B cell (primary cell): ENCODE data around the gene TOLLIP. TPM values are rescaled to one million over a fixed set of nuclear protein-coding genes. Genes with fewer than 3 reads are reported as not detected.

Source experiments
- ATAC-seq: fragments of 200-7000 bp; cut with Tn5 transposase; one replicate; pipeline ENCODE4 v1.10.0; 2021; ENCODE audit warnings: low read depth, mild to moderate bottlenecking, moderate number of reproducible peaks, moderate library complexity
- CTCF ChIA-PET: fragments of 350-600 bp; sonication (Branson Sonifier 250); formaldehyde crosslinking; loops from one replicate; lab custom pipeline; 2021; ENCODE audit warnings: antibody characterized with exemption, inconsistent platforms; lab: Charles Lee
- POLR2A ChIA-PET: fragments of 350-600 bp; sonication (Branson Sonifier 250); formaldehyde crosslinking; loops from one replicate; lab custom pipeline; 2021; ENCODE audit warnings: antibody characterized with exemption; lab: Charles Lee
- DNase-seq: peaks from one replicate; pipeline ENCODE4 v3.0.0; 2013
- H2AFZ ChIP-seq: 2 replicates; pipeline ENCODE4 v1.6.1; 2012; ENCODE audit warnings: mild to moderate bottlenecking, low read depth, low read length; ENCODE audit not compliant: insufficient read depth, poor library complexity, severe bottlenecking
- H3K27ac ChIP-seq, 2 donors: 1 replicate in 1 of 2; 2 replicates in 1 of 2; pipeline ENCODE4 v1.5.1; 2012 to 2013; ENCODE audit warnings: low read length in 2 of 2, mild to moderate bottlenecking in 2 of 2, moderate library complexity in 1 of 2
- H3K27me3 ChIP-seq, 4 experiments: fragments of 200-600 bp in 1 of 4; sonication (generic) in 1 of 4; replicated peaks in 1 of 4; 1 replicate in 2 of 4; 2 replicates in 2 of 4; pipeline versions ENCODE4 v1.6.1 to v1.7.0; 2013 to 2016; ENCODE audit warnings: low read length in 3 of 4, mild to moderate bottlenecking in 2 of 4, mixed read lengths in 1 of 4, moderate library complexity in 1 of 4; ENCODE audit not compliant: insufficient read depth in 4 of 4, control insufficient read depth in 3 of 4; ENCODE audit errors: control extremely low read depth in 1 of 4
- H3K36me3 ChIP-seq, 2 experiments: replicated peaks in 1 of 2; 1 replicate in 1 of 2; 2 replicates in 1 of 2; pipeline versions ENCODE4 v1.6.1 to v1.7.1; 2013; ENCODE audit warnings: low read length in 1 of 2; ENCODE audit not compliant: insufficient read depth in 2 of 2, control insufficient read depth in 1 of 2; ENCODE audit errors: control extremely low read depth in 1 of 2, extremely low read depth in 1 of 2
- H3K4me1 ChIP-seq, 2 donors: fragments of 200-600 bp in 1 of 2; sonication (generic) in 1 of 2; 1 replicate in 1 of 2; 2 replicates in 1 of 2; pipeline versions ENCODE4 v1.5.1 to v1.6.1; 2013 to 2017; ENCODE audit warnings: low read length in 2 of 2; ENCODE audit not compliant: control insufficient read depth in 2 of 2, insufficient read depth in 2 of 2
- H3K4me2 ChIP-seq: replicated peaks from 2 replicates; pipeline ENCODE3; 2012; ENCODE audit warnings: mild to moderate bottlenecking, low read depth, low read length; ENCODE audit not compliant: poor library complexity, severe bottlenecking
- H3K4me3 ChIP-seq, 5 experiments: fragments of 200-600 bp in 1 of 5; sonication (generic) in 1 of 5; 1 replicate in 3 of 5; 2 replicates in 2 of 5; pipeline versions ENCODE4 v1.5.1 to v1.7.0; 2011 to 2016; ENCODE audit warnings: low read length in 4 of 5, mild to moderate bottlenecking in 4 of 5, low read depth in 2 of 5, control low read depth in 1 of 5, moderate library complexity in 1 of 5; ENCODE audit not compliant: insufficient read depth in 1 of 5; ENCODE audit errors: control extremely low read depth in 1 of 5, extremely low read depth in 1 of 5
- H3K79me2 ChIP-seq: fragments of 200-600 bp; sonication (generic); one replicate; pipeline ENCODE4 v1.6.0; 2016; ENCODE audit warnings: low read length; ENCODE audit not compliant: control insufficient read depth, insufficient read depth
- H3K9ac ChIP-seq: fragments of 200-600 bp; sonication (generic); 2 replicates; pipeline ENCODE4 v1.6.1; 2017; ENCODE audit warnings: mild to moderate bottlenecking, low read length, moderate library complexity
- H3K9me3 ChIP-seq, 3 donors: one replicate each; pipeline versions ENCODE4 v1.6.1 to v1.7.1; 2013; ENCODE audit warnings: low read length in 2 of 3; ENCODE audit not compliant: control insufficient read depth in 2 of 3, insufficient read depth in 1 of 3; ENCODE audit errors: control extremely low read depth in 1 of 3
- H4K20me1 ChIP-seq: 2 replicates; pipeline ENCODE4 v1.6.0; 2012; ENCODE audit warnings: mild to moderate bottlenecking, low read length; ENCODE audit not compliant: insufficient read depth, control insufficient read depth, poor library complexity, severe bottlenecking
- H3K27ac Mint-ChIP-seq: one replicate; pipeline ENCODE4 v1.8.0; 2021; ENCODE audit warnings: mixed read lengths
- H3K27me3 Mint-ChIP-seq: one replicate; pipeline ENCODE4 v1.8.0; 2021; ENCODE audit warnings: mixed read lengths
- H3K4me1 Mint-ChIP-seq: one replicate; pipeline ENCODE4 v1.8.0; 2021; ENCODE audit warnings: mixed read lengths
- H3K4me3 Mint-ChIP-seq: one replicate; pipeline ENCODE4 v1.8.0; 2021; ENCODE audit warnings: mixed read lengths
- H3K9me3 Mint-ChIP-seq: one replicate; pipeline ENCODE4 v1.8.0; 2022; ENCODE audit warnings: mixed read lengths; ENCODE audit not compliant: insufficient read depth
- EZH2 ChIP-seq: IDR thresholded peaks from 2 replicates; pipeline ENCODE4 v1.6.1; 2012; ENCODE audit warnings: borderline replicate concordance, low read depth, mild to moderate bottlenecking, moderate library complexity, low read length; ENCODE audit not compliant: insufficient read depth, poor library complexity, severe bottlenecking
- WGBS: methylation state at CpG from one replicate; pipeline ENCODE4 v1.1.5; 2013; ENCODE audit warnings: missing lambda C conversion rate; ENCODE audit not compliant: insufficient coverage; 5-methylcytosine and 5-hydroxymethylcytosine counted together
- intact Hi-C: fragments of 100-400 bp; cut with micrococcal nuclease; formaldehyde crosslinking; loops from one replicate; pipeline ENCODE4 v1.10.0; 2022
- polyA plus RNA-seq: library from polyadenylated mRNA; depleted of rRNA; stranded (reverse); fragments of >200 nt; gene quantifications from 2 replicates; pipeline ENCODE4 v1.2.3, GENCODE V29; 2012
- total RNA-seq, 2 donors: library from RNA; stranded (reverse); fragments of 120-200 nt in 1 of 2; gene quantifications; 1 replicate in 1 of 2; 2 replicates in 1 of 2; pipeline versions ENCODE4 v1.2.3 to v1.2.4, GENCODE V29; 2013 to 2022
- TF ChIP-seq, protein P1 (sequence below): fragments of 200-600 bp; IDR thresholded peaks from one replicate; pipeline ENCODE4 v1.8.0; 2022; ENCODE audit warnings: antibody characterized with exemption, mild to moderate bottlenecking

Gene TOLLIP
- total and polyA plus RNA-seq, 2 donors (not counting 1 experiment from before 2014, with no cell fraction given) = 34.7 to 52.5 TPM

DNA sequence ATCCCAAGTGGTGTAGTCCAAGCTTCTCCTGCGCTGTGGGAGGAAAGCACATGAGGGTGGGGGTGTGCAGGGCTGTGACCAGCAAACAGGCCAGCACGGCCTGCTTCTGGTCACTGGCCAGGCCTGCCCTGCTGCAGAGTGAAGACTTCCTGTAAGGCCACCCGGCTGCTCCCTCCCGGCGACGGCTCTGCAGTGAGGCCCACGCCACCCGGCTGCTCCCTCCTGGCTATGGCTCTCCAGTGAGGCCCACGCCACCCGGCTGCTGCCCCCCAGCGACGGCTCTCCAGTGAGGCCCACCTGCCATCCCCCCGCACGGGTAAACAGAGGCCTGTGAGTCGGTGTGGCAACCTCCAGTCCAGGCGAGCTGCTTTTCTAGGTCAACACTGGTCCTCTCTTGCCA is 48.9 kb upstream of the TOLLIP start:
- Histone ChIP-seq H3K4me3 (no peak overlapping the region), H4K20me1 (no peaks in the 10 kb centered on the region), H3K4me2 (no peak overlapping the region), H3K27me3 (peaks cover 0 to 6% (median 0%) of the 10 kb centered on the region in 4 experiments), H3K79me2 (no peaks in the 10 kb centered on the region), H2AFZ (no peak overlapping the region), H3K9ac (no peak overlapping the region), H3K9me3 (peaks cover 0 to 8% (median 0%) of the 10 kb centered on the region in 3 donors), H3K27ac (no peak overlapping the region), H3K36me3 (no peaks in the 10 kb centered on the region), H3K4me1 (no peaks in the 10 kb centered on the region)
- no peak overlapping the region for H3K27ac Mint-ChIP-seq
- intact Hi-C loops = no loop called here
- peaks cover 8% of the 10 kb centered on the region for H3K27me3 Mint-ChIP-seq
- H3K4me3 Mint-ChIP-seq = no peak overlapping the region
- CTCF ChIA-PET = no interaction called here
- H3K4me1 Mint-ChIP-seq = no peaks in the 10 kb centered on the region
- H3K9me3 Mint-ChIP-seq = no peaks in the 10 kb centered on the region
- DNase-seq (no peak), ATAC-seq (no peak)
- TF ChIP-seq EZH2 = no peak
- TF ChIP-seq, protein P1, sequence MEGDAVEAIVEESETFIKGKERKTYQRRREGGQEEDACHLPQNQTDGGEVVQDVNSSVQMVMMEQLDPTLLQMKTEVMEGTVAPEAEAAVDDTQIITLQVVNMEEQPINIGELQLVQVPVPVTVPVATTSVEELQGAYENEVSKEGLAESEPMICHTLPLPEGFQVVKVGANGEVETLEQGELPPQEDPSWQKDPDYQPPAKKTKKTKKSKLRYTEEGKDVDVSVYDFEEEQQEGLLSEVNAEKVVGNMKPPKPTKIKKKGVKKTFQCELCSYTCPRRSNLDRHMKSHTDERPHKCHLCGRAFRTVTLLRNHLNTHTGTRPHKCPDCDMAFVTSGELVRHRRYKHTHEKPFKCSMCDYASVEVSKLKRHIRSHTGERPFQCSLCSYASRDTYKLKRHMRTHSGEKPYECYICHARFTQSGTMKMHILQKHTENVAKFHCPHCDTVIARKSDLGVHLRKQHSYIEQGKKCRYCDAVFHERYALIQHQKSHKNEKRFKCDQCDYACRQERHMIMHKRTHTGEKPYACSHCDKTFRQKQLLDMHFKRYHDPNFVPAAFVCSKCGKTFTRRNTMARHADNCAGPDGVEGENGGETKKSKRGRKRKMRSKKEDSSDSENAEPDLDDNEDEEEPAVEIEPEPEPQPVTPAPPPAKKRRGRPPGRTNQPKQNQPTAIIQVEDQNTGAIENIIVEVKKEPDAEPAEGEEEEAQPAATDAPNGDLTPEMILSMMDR = no peak
- 87% methylated on average over 14 of the region's 16 CpGs for WGBS
- POLR2A ChIA-PET = no interaction called here

DNA sequence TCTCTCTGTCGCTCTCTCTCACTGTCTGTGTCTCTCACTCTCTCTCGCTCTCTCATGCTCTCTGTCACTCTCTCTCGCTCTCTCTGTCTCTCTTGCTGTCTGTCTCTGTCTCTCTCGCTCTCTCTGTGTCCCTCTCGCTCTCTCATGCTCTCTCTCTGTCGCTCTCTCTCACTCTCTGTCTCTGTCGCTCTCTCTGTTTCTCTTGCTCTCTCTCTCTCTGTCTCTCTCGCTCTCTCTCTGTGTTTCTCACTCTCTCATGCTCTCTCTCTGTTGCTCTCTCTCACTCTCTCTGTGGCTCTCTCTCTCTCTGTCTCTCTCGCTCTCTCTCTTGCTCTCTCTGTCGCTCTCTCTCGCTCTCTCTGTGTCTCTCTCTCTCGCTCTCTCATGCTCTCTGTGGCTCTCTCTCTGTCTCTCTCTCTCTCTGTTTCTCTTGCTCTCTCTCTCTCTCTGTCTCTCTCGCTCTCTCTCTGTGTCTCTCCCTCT is 47.1 kb upstream of the TOLLIP start:
- H3K36me3 ChIP-seq = no peaks in the 10 kb centered on the region
- DNase-seq (no peak), ATAC-seq (no peak)
- H3K27ac Mint-ChIP-seq = no peak overlapping the region
- ChIA-PET CTCF (no interaction called here), POLR2A (no interaction called here)
- TF ChIP-seq, protein P1 = no peak
- TF ChIP-seq EZH2 = no peak
- H3K4me3 Mint-ChIP-seq = no peak overlapping the region
- no peak overlapping the region for H3K9ac ChIP-seq
- peaks cover 0 to 6% (median 0%) of the 10 kb centered on the region in 4 experiments for H3K27me3 ChIP-seq
- H2AFZ ChIP-seq = no peak overlapping the region
- H3K4me3 ChIP-seq = no peak overlapping the region
- no peaks in the 10 kb centered on the region for H3K9me3 Mint-ChIP-seq
- intact Hi-C loops = no loop called here
- 90% methylated on average over 13 of the region's 13 CpGs for WGBS
- no peaks in the 10 kb centered on the region for H3K4me1 Mint-ChIP-seq
- no peak overlapping the region for H3K27ac ChIP-seq
- H3K4me1 ChIP-seq = no peaks in the 10 kb centered on the region
- H3K27me3 Mint-ChIP-seq = peaks cover 8% of the 10 kb centered on the region
- no peaks in the 10 kb centered on the region for H4K20me1 ChIP-seq
- no peaks in the 10 kb centered on the region for H3K79me2 ChIP-seq
- H3K4me2 ChIP-seq = no peak overlapping the region
- no peaks in the 10 kb centered on the region for H3K9me3 ChIP-seq
